Measurements from ENCODE around the gene NNAT.

Gene NNAT

GRCh38 chr20:37529968-37530600 is 9.0 kb downstream of the NNAT start:
- H3K4me3 ChIP-seq (ENCODE audit: low read depth, low read length), result no peak overlapping the region
- no peak for DNase-seq (ENCODE audit: low read depth)
- no peak for TF ChIP-seq CTCF (IDR thresholded peaks at IDR 0.05; ENCODE audit: low read depth, low read length, missing control alignments)

GRCh38 chr20:37530696-37531095 is 9.6 kb downstream of the NNAT start:
- TF ChIP-seq CTCF (IDR thresholded peaks at IDR 0.05; ENCODE audit: low read depth, low read length, missing control alignments), result no peak
- H3K4me3 ChIP-seq (ENCODE audit: low read depth, low read length), result no peak overlapping the region
- DNase-seq (ENCODE audit: low read depth), result no peak

GRCh38 chr20:37531856-37532255 is 10.8 kb downstream of the NNAT start:
- no peak for TF ChIP-seq CTCF (IDR thresholded peaks at IDR 0.05; ENCODE audit: low read depth, low read length, missing control alignments)
- no peak for DNase-seq (ENCODE audit: low read depth)
- no peak overlapping the region for H3K4me3 ChIP-seq (ENCODE audit: low read depth, low read length)

- H3K4me3 ChIP-seq (ENCODE audit: low read depth, low read length), result no peak overlapping the region
- no peak for DNase-seq (ENCODE audit: low read depth)
- TF ChIP-seq CTCF (IDR thresholded peaks at IDR 0.05; ENCODE audit: low read depth, low read length, missing control alignments), result no peak
Measured at GRCh38 chr20:37533154-37533715, 12.2 kb downstream of the NNAT start.

- DNase-seq (ENCODE audit: low read depth), result peak; percentile 90
- H3K4me3 ChIP-seq (ENCODE audit: low read depth, low read length), result no peak overlapping the region
- TF ChIP-seq CTCF (IDR thresholded peaks at IDR 0.05; ENCODE audit: low read depth, low read length, missing control alignments), result peak; percentile 83
Measured at GRCh38 chr20:37534401-37535157, 13.5 kb downstream of the NNAT start.

GRCh38 chr20:37535443-37536132 is 14.5 kb downstream of the NNAT start:
- DNase-seq (ENCODE audit: low read depth), result no peak
- no peak overlapping the region for H3K4me3 ChIP-seq (ENCODE audit: low read depth, low read length)
- no peak for TF ChIP-seq CTCF (IDR thresholded peaks at IDR 0.05; ENCODE audit: low read depth, low read length, missing control alignments)
